ENCODE results near the gene PGR. TPM values are rescaled to one million over a fixed set of nuclear protein-coding genes. Genes with fewer than 3 reads are reported as not detected.
A peak's percentile ranks its signal among the peaks of the same experiment; 100 is the strongest.

PGR gene
- total RNA-seq, 1 donor from 2014 or later = 0.18 TPM

DNA sequence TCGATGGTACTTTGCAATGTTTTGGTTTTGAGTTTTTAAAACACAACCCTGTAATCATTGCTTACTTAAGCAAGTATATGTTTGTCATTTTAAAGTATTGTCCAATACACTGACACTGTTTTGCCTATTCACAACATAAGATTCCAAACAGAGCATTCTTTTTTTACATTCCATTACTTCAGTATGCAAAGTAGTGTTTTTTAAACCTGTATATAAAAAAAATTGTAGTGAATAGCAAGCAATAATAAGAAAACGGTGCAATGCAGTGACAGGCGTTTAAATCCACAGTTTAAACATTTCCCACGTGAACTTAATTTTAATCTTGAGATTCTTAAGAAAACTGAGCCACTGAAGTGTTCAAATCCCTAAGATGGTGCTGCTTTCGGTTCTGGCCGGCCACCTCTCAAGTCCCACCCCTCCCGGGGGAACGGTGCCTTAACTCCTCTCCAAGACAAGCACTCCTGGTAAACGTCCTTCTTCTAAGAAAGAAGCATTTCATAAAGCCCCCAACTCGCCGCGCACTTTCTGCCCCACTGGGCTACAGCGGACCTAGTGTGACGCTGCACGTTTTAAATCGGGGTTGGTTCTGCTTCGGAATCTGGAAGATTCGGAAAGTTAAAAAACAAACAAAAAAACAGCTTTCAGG is 2.9 kb downstream of the PGR start:
- H3K4me1 Mint-ChIP-seq (ENCODE audit: low read depth, unreplicated experiment) = no peaks in the 10 kb centered on the region
- Histone ChIP-seq H3K4me3 (ENCODE audit: insufficient read depth, low read depth, low read length) (peak overlapping the region; percentile 46), H3K27ac (ENCODE audit: low read depth, low read length) (no peak overlapping the region), H3K4me2 (ENCODE audit: low read length) (peak overlapping the region; percentile 83), H3K9me3 (ENCODE audit: insufficient read depth, low read depth, low read length) (no peaks in the 10 kb centered on the region), H3K4me1 (ENCODE audit: insufficient read depth, low read length) (no peaks in the 10 kb centered on the region), H3K27me3 (ENCODE audit: insufficient read depth, low read length) (peaks cover 56% of the 10 kb centered on the region), H2AFZ (ENCODE audit: low read depth, low read length) (peak overlapping the region; percentile 74), H3K79me2 (ENCODE audit: insufficient read depth, low read length) (no peaks in the 10 kb centered on the region), H3K36me3 (ENCODE audit: insufficient read depth, low read length) (no peaks in the 10 kb centered on the region), H4K20me1 (ENCODE audit: insufficient read depth, low read length) (no peaks in the 10 kb centered on the region), H3K9ac (ENCODE audit: low read length) (peak overlapping the region; percentile 10)
- H3K27ac Mint-ChIP-seq (ENCODE audit: unreplicated experiment) = peak overlapping the region; percentile 56
- H3K4me3 Mint-ChIP-seq (ENCODE audit: unreplicated experiment) = peak overlapping the region; percentile 88
- FAIRE-seq = no peak
- no peak for DNase-seq (ENCODE audit: low read depth)
- TF ChIP-seq EZH2 (IDR thresholded peaks at IDR 0.05; ENCODE audit: insufficient read depth, low read length) = no peak
- TF ChIP-seq, protein P1, sequence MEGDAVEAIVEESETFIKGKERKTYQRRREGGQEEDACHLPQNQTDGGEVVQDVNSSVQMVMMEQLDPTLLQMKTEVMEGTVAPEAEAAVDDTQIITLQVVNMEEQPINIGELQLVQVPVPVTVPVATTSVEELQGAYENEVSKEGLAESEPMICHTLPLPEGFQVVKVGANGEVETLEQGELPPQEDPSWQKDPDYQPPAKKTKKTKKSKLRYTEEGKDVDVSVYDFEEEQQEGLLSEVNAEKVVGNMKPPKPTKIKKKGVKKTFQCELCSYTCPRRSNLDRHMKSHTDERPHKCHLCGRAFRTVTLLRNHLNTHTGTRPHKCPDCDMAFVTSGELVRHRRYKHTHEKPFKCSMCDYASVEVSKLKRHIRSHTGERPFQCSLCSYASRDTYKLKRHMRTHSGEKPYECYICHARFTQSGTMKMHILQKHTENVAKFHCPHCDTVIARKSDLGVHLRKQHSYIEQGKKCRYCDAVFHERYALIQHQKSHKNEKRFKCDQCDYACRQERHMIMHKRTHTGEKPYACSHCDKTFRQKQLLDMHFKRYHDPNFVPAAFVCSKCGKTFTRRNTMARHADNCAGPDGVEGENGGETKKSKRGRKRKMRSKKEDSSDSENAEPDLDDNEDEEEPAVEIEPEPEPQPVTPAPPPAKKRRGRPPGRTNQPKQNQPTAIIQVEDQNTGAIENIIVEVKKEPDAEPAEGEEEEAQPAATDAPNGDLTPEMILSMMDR (IDR thresholded peaks at IDR 0.05; ENCODE audit: insufficient read depth, low read depth, low read length) = no peak
- H3K36me3 Mint-ChIP-seq (ENCODE audit: low read depth, unreplicated experiment) = no peaks in the 10 kb centered on the region
- peaks cover 60% of the 10 kb centered on the region for H3K27me3 Mint-ChIP-seq (ENCODE audit: low read depth, unreplicated experiment)
- peaks cover 3% of the 10 kb centered on the region for H3K9me3 Mint-ChIP-seq (ENCODE audit: unreplicated experiment)

DNA sequence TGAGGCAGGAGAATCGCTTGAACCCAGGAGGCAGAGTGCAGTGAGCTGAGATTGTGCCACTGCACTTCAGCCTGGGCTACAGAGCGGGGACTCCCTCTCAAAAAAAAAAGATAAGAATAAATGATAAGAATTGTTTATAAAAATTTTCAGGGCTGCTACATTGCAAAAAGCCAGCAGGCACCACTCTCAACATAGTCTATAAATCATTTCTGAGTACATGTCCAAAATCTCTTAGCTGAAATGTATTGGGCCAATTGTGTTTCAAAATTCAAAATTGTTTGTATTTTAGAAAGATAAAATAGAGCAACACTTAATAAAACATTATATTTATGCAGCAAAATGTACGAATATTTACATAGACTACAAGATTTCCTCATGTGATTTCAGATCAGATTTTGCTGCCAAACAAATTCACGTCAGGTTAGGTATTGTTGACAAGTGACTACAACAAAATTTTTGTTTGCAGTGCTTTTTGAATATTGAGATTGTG is 13.9 kb downstream of the PGR start:
- Histone ChIP-seq H4K20me1 (ENCODE audit: insufficient read depth, low read length) (no peaks in the 10 kb centered on the region), H3K4me3 (ENCODE audit: insufficient read depth, low read depth, low read length) (no peak overlapping the region), H3K27me3 (ENCODE audit: insufficient read depth, low read length) (no peaks in the 10 kb centered on the region), H3K4me1 (ENCODE audit: insufficient read depth, low read length) (no peaks in the 10 kb centered on the region), H3K9ac (ENCODE audit: low read length) (no peak overlapping the region), H3K79me2 (ENCODE audit: insufficient read depth, low read length) (no peaks in the 10 kb centered on the region), H2AFZ (ENCODE audit: low read depth, low read length) (no peak overlapping the region), H3K4me2 (ENCODE audit: low read length) (no peak overlapping the region), H3K9me3 (ENCODE audit: insufficient read depth, low read depth, low read length) (no peaks in the 10 kb centered on the region), H3K36me3 (ENCODE audit: insufficient read depth, low read length) (no peaks in the 10 kb centered on the region), H3K27ac (ENCODE audit: low read depth, low read length) (no peak overlapping the region)
- DNase-seq (ENCODE audit: low read depth) (no peak), FAIRE-seq (no peak)
- H3K27ac Mint-ChIP-seq (ENCODE audit: unreplicated experiment) = no peak overlapping the region
- H3K36me3 Mint-ChIP-seq (ENCODE audit: low read depth, unreplicated experiment) = no peaks in the 10 kb centered on the region
- TF ChIP-seq, protein P1 (IDR thresholded peaks at IDR 0.05; ENCODE audit: insufficient read depth, low read depth, low read length) = no peak
- TF ChIP-seq EZH2 (IDR thresholded peaks at IDR 0.05; ENCODE audit: insufficient read depth, low read length) = no peak
- no peaks in the 10 kb centered on the region for H3K27me3 Mint-ChIP-seq (ENCODE audit: low read depth, unreplicated experiment)
- H3K4me1 Mint-ChIP-seq (ENCODE audit: low read depth, unreplicated experiment) = no peaks in the 10 kb centered on the region
- H3K4me3 Mint-ChIP-seq (ENCODE audit: unreplicated experiment) = no peak overlapping the region
- no peaks in the 10 kb centered on the region for H3K9me3 Mint-ChIP-seq (ENCODE audit: unreplicated experiment)

DNA sequence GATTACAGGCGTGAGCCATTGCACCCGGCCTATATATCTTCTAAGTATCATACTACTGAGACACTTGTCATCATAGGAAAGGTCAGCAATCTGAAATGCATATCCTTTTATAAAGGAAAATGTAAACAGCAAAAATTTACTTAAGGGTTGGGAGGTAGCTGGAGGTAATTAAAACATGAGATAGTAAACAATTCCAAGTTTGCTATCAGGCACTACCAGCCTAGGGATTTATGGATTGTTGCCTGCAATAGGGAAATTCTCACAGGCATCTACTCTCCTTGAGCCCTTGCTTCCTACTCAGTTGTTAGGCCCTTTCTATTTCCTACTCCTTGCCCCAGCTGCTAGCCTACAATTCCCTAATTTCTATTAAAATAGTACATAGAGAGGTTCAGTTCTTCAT is 16.1 kb downstream of the PGR start:
- FAIRE-seq = no peak
- H3K9me3 Mint-ChIP-seq (ENCODE audit: unreplicated experiment) = peaks cover 7% of the 10 kb centered on the region

More for the DNA sequence above, 16.1 kb downstream of the PGR start:
- Histone ChIP-seq H2AFZ (ENCODE audit: low read depth, low read length) (no peak overlapping the region), H3K27ac (ENCODE audit: low read depth, low read length) (no peak overlapping the region), H3K4me3 (ENCODE audit: insufficient read depth, low read depth, low read length) (no peak overlapping the region), H3K9ac (ENCODE audit: low read length) (no peak overlapping the region), H3K36me3 (ENCODE audit: insufficient read depth, low read length) (no peaks in the 10 kb centered on the region), H3K4me2 (ENCODE audit: low read length) (no peak overlapping the region), H3K79me2 (ENCODE audit: insufficient read depth, low read length) (no peaks in the 10 kb centered on the region), H4K20me1 (ENCODE audit: insufficient read depth, low read length) (no peaks in the 10 kb centered on the region), H3K27me3 (ENCODE audit: insufficient read depth, low read length) (no peaks in the 10 kb centered on the region), H3K9me3 (ENCODE audit: insufficient read depth, low read depth, low read length) (no peaks in the 10 kb centered on the region), H3K4me1 (ENCODE audit: insufficient read depth, low read length) (no peaks in the 10 kb centered on the region)
- H3K4me3 Mint-ChIP-seq (ENCODE audit: unreplicated experiment) = no peak overlapping the region
- DNase-seq (ENCODE audit: low read depth) = no peak
- no peaks in the 10 kb centered on the region for H3K27me3 Mint-ChIP-seq (ENCODE audit: low read depth, unreplicated experiment)
- no peak overlapping the region for H3K27ac Mint-ChIP-seq (ENCODE audit: unreplicated experiment)
- H3K4me1 Mint-ChIP-seq (ENCODE audit: low read depth, unreplicated experiment) = no peaks in the 10 kb centered on the region
- no peaks in the 10 kb centered on the region for H3K36me3 Mint-ChIP-seq (ENCODE audit: low read depth, unreplicated experiment)
- no peak for TF ChIP-seq EZH2 (IDR thresholded peaks at IDR 0.05; ENCODE audit: insufficient read depth, low read length)
- TF ChIP-seq, protein P1 (IDR thresholded peaks at IDR 0.05; ENCODE audit: insufficient read depth, low read depth, low read length) = no peak
